HCT116 (cell line): ENCODE measurements around the gene HEPACAM2. TPM values are rescaled to one million over a fixed set of nuclear protein-coding genes. Genes with fewer than 3 reads are reported as not detected.

Source experiments
- ATAC-seq: fragments of 200-7000 bp; cut with Tn5 transposase; 2 replicates; pipeline ENCODE4 v1.9.1; 2020; ENCODE audit warnings: mild to moderate bottlenecking, moderate library complexity
- BruUV-seq: library from RNA; stranded (reverse); fragments of 400-500 nt; replicated peaks from 2 replicates; lab custom pipeline; 2021; lab: Mats Ljungman, UMichigan
- CTCF ChIA-PET: fragments of 300-600 bp; sonication (Branson Sonifier 250); formaldehyde crosslinking; loops from one replicate; lab custom pipeline; 2021; ENCODE audit warnings: antibody characterized with exemption; lab: Charles Lee
- POLR2A ChIA-PET: fragments of 300-600, 350-600 bp; sonication (Branson Sonifier 250); formaldehyde crosslinking; loops from one replicate; lab custom pipeline; 2021; ENCODE audit warnings: antibody characterized with exemption; lab: Charles Lee
- RAD21 ChIA-PET, 2 experiments: fragments of 300-600 bp; sonication (Branson Sonifier 250); formaldehyde crosslinking; loops; one replicate each; lab custom pipeline; 2023; ENCODE audit warnings: low total read pairs in 2 of 2; ENCODE audit not compliant: uncharacterized antibody in 2 of 2, unreplicated experiment in 2 of 2, low non-redundant PET in 1 of 2; lab: Charles Lee
- DNase-seq: peaks from one replicate; pipeline ENCODE4 v3.0.0-alpha.2; 2010; ENCODE audit warnings: low read depth, low spot score
- H2AFZ ChIP-seq: fragments of 200-600 bp; shearing (Covaris generic), sonication (generic); 2 replicates; pipeline ENCODE4 v1.6.1; 2017; ENCODE audit warnings: low read depth, mixed run types, mixed read lengths, antibody characterized with exemption, low read length; ENCODE audit not compliant: poor library complexity, severe bottlenecking
- H3K27ac ChIP-seq: 2 replicates; pipeline ENCODE4 v1.5.1; 2012; ENCODE audit warnings: low read depth, low read length
- H3K27me3 ChIP-seq: fragments of 200-600 bp; sonication (generic); 2 replicates; pipeline ENCODE4 v1.6.1; 2016; ENCODE audit warnings: mixed run types, low read length, mixed read lengths; ENCODE audit not compliant: insufficient read depth
- H3K36me3 ChIP-seq, 2 experiments: fragments of 200-500 bp in 1 of 2; fragments of 200-600 bp in 1 of 2; sonication (Bioruptor generic) in 1 of 2; sonication (generic) in 1 of 2; 2 replicates each; pipeline versions ENCODE4 v1.5.1 to v1.6.1; 2014 to 2016; ENCODE audit warnings: low read length in 2 of 2, inconsistent platforms in 1 of 2, mixed read lengths in 1 of 2, mixed run types in 1 of 2; ENCODE audit not compliant: insufficient read depth in 2 of 2, control insufficient read depth in 1 of 2
- H3K4me1 ChIP-seq, 2 experiments: fragments of 200-600 bp in 1 of 2; sonication (generic) in 1 of 2; 2 replicates each; pipeline versions ENCODE4 v1.5.1 to v1.6.1; 2012 to 2017; ENCODE audit warnings: low read length in 2 of 2, inconsistent platforms in 1 of 2, mild to moderate bottlenecking in 1 of 2, mixed read lengths in 1 of 2, mixed run types in 1 of 2, moderate library complexity in 1 of 2; ENCODE audit not compliant: insufficient read depth in 2 of 2, control insufficient read depth in 1 of 2
- H3K4me2 ChIP-seq: fragments of 200-600 bp; sonication (generic); 2 replicates; pipeline ENCODE4 v1.6.1; 2017; ENCODE audit warnings: mixed run types, low read length, mixed read lengths
- H3K4me3 ChIP-seq, 2 experiments: fragments of 200-600 bp in 1 of 2; sonication (generic) in 1 of 2; replicated peaks in 1 of 2; 2 replicates each; pipeline ENCODE4 v1.5.1; 2011 to 2016; ENCODE audit warnings: low read length in 2 of 2, control low read depth in 1 of 2, low read depth in 1 of 2, mild to moderate bottlenecking in 1 of 2, mixed read lengths in 1 of 2, mixed run types in 1 of 2
- H3K79me2 ChIP-seq: fragments of 200-600 bp; sonication (generic); 2 replicates; pipeline ENCODE4 v1.6.1; 2017; ENCODE audit warnings: mild to moderate bottlenecking, mixed run types, low read length, moderate library complexity, mixed read lengths; ENCODE audit not compliant: insufficient read depth
- H3K9ac ChIP-seq: fragments of 200-600 bp; sonication (generic); 2 replicates; pipeline ENCODE4 v1.6.1; 2016; ENCODE audit warnings: low read length, mixed read lengths
- H3K9me2 ChIP-seq: fragments of 200-600 bp; sonication (generic), shearing (Covaris generic); 2 replicates; pipeline ENCODE4 v1.6.1; 2017; ENCODE audit warnings: mixed run types, mild to moderate bottlenecking, moderate library complexity; ENCODE audit not compliant: insufficient read depth
- H3K9me3 ChIP-seq, 2 experiments: fragments of 200-500 bp in 1 of 2; fragments of 200-600 bp in 1 of 2; sonication (Bioruptor generic) in 1 of 2; sonication (generic) in 1 of 2; 2 replicates each; pipeline ENCODE4 v1.6.1; 2014 to 2017; ENCODE audit warnings: low read length in 2 of 2, mixed read lengths in 2 of 2, inconsistent platforms in 1 of 2, low read depth in 1 of 2, mild to moderate bottlenecking in 1 of 2, mixed run types in 1 of 2, moderate library complexity in 1 of 2; ENCODE audit not compliant: control insufficient read depth in 1 of 2, insufficient read depth in 1 of 2
- H4K20me1 ChIP-seq: fragments of 200-600 bp; sonication (generic), shearing (Covaris generic); 2 replicates; pipeline ENCODE4 v1.6.1; 2017; ENCODE audit warnings: mixed run types, mild to moderate bottlenecking, moderate library complexity; ENCODE audit not compliant: insufficient read depth
- CTCF ChIP-seq, 3 experiments: fragments of 200-600 bp in 1 of 3; sonication (generic) in 1 of 3; IDR thresholded peaks in 2 of 3; conservative IDR thresholded peaks in 1 of 3; 2 replicates each; pipeline ENCODE4 v1.5.1; 2012 to 2017; ENCODE audit warnings: low read depth in 2 of 3, low read length in 2 of 3, antibody characterized with exemption in 1 of 3, borderline replicate concordance in 1 of 3, control low read depth in 1 of 3, mild to moderate bottlenecking in 1 of 3, mixed read lengths in 1 of 3, mixed run types in 1 of 3, moderate library complexity in 1 of 3; ENCODE audit not compliant: insufficient read depth in 1 of 3
- ELF1 ChIP-seq: IDR thresholded peaks from 2 replicates; pipeline ENCODE4 v1.6.1; 2012; ENCODE audit warnings: low read depth, borderline replicate concordance
- EZH2phosphoT487 ChIP-seq: fragments of 200-600 bp; IDR thresholded peaks from 2 replicates; pipeline ENCODE4 v1.6.1; 2018; ENCODE audit warnings: antibody characterized with exemption, borderline replicate concordance
- MAX ChIP-seq: IDR thresholded peaks from 2 replicates; pipeline ENCODE4 v1.6.1; 2012
- RAD21 ChIP-seq: IDR thresholded peaks from 2 replicates; pipeline ENCODE4 v1.6.1; 2012; ENCODE audit warnings: low read depth, mild to moderate bottlenecking
- SP1 ChIP-seq: IDR thresholded peaks from 2 replicates; pipeline ENCODE4 v1.6.1; 2012; ENCODE audit warnings: low read depth
- SRF ChIP-seq: IDR thresholded peaks from 2 replicates; pipeline ENCODE4 v1.6.1; 2012; ENCODE audit warnings: low read depth
- YY1 ChIP-seq: IDR thresholded peaks from 2 replicates; pipeline ENCODE4 v1.6.1; 2011; ENCODE audit warnings: low read length, low read depth, moderate library complexity, mild to moderate bottlenecking; ENCODE audit not compliant: insufficient replicate concordance; ENCODE audit errors: extremely low read depth
- ZBTB33 ChIP-seq: IDR thresholded peaks from 2 replicates; pipeline ENCODE4 v1.6.1; 2011; ENCODE audit warnings: mild to moderate bottlenecking, low read length, moderate library complexity; ENCODE audit not compliant: insufficient replicate concordance; ENCODE audit errors: extremely low read depth
- ZFX ChIP-seq: fragments of 450-650 bp; IDR thresholded peaks from 2 replicates; pipeline ENCODE4 v1.6.1; 2017
- intact Hi-C: fragments of 100-400 bp; cut with micrococcal nuclease; formaldehyde crosslinking; loops from 2 replicates; pipeline ENCODE4 v1.10.0; 2022
- total RNA-seq: library from RNA; stranded (reverse); gene quantifications from one replicate; pipeline ENCODE4 v1.2.1, GENCODE V29; 2021; ENCODE audit not compliant: unreplicated experiment

HEPACAM2 gene
- total RNA-seq, 1 experiment from 2014 or later, result not detected

GRCh38 chr7:93172683-93173082, 53.6 kb downstream of the HEPACAM2 start:
- H2AFZ ChIP-seq, result no peak overlapping the region
- ChIA-PET POLR2A (no interaction called here), CTCF (no interaction called here), RAD21 (no interaction called here)
- H3K36me3 ChIP-seq, result no peaks in the 10 kb centered on the region
- BruUV-seq, result no TSS peak
- H3K4me2 ChIP-seq, result no peak overlapping the region
- H3K79me2 ChIP-seq, result no peaks in the 10 kb centered on the region
- no peaks in the 10 kb centered on the region; a peak in 1 of 4 replicates for H3K9me3 ChIP-seq
- intact Hi-C loops, result no loop called here
- no peak overlapping the region for H3K27ac ChIP-seq
- H3K4me3 ChIP-seq, result no peak overlapping the region
- ATAC-seq (no peak), DNase-seq (no peak)
- H3K9me2 ChIP-seq, result no peaks in the 10 kb centered on the region
- H3K4me1 ChIP-seq, result no peaks in the 10 kb centered on the region
- TF ChIP-seq ZFX, result no peak
- TF ChIP-seq EZH2phosphoT487, result no peak
- no peak for TF ChIP-seq MAX
- TF ChIP-seq ELF1, result no peak
- no peak for TF ChIP-seq SRF
- TF ChIP-seq ZBTB33, result no peak
- no peak for TF ChIP-seq RAD21
- TF ChIP-seq CTCF (IDR thresholded peaks at IDR 0.05 in 2 of 3, conservative IDR thresholded peaks at IDR 0.05 in 1 of 3; ENCODE audit: borderline replicate concordance in 1 of 3, insufficient read depth in 1 of 3, low read depth in 2 of 3, low read length in 2 of 3), result no peak
- TF ChIP-seq SP1, result no peak
- no peak for TF ChIP-seq YY1
- peaks cover 11% of the 10 kb centered on the region; the same call in 1 of the 2 replicates for H3K27me3 ChIP-seq
- H4K20me1 ChIP-seq, result no peaks in the 10 kb centered on the region
- H3K9ac ChIP-seq, result no peak overlapping the region
